ENCODE results near the gene TBC1D10A. TPM values are rescaled to one million over a fixed set of nuclear protein-coding genes. Genes with fewer than 3 reads are reported as not detected.

TBC1D10A gene
- total RNA-seq, 1 experiment from 2014 or later = 8.4 TPM

- H3K4me3 ChIP-seq (ENCODE audit: low read depth, low read length, poor library complexity, severe bottlenecking) = no peak overlapping the region
- BruUV-seq (replicated peaks) = no TSS peak
- H3K36me3 ChIP-seq (ENCODE audit: insufficient read depth, low read length, poor library complexity, severe bottlenecking) = no peaks in the 10 kb centered on the region
- TF ChIP-seq CTCF (conservative IDR thresholded peaks at IDR 0.05; ENCODE audit: low read depth, low read length) (no peak), EZH2 (IDR thresholded peaks at IDR 0.05; ENCODE audit: borderline replicate concordance, low read depth, low read length, poor library complexity, severe bottlenecking) (no peak)
- no peak overlapping the region for H3K27ac ChIP-seq (ENCODE audit: low read depth, low read length, poor library complexity, severe bottlenecking)
- ChIA-PET CTCF (interaction anchor here (0.6 kb wide), 1 partner anchor 527 kb away, joined by 3 read pairs; no protein-coding TSS in a partner anchor), POLR2A (ENCODE audit: low non-redundant PET) (no interaction called here)
- intact Hi-C loops (cut with micrococcal nuclease; ENCODE audit: unreplicated experiment) = no loop called here
- H3K27me3 ChIP-seq (replicated peaks; ENCODE audit: insufficient read depth, low read depth, low read length, poor library complexity) = no peaks in the 10 kb centered on the region
- no peak for DNase-seq (ENCODE audit: low spot score)
- no peaks in the 10 kb centered on the region for H3K9me3 ChIP-seq (ENCODE audit: low read depth, low read length, poor library complexity, severe bottlenecking)
- H3K4me1 ChIP-seq (ENCODE audit: insufficient read depth, low read length, poor library complexity, severe bottlenecking) = peaks cover 8% of the 10 kb centered on the region
Measured at GRCh38 chr22:30309951-30310741, 16.6 kb downstream of the TBC1D10A start.

- intact Hi-C loops (cut with micrococcal nuclease; ENCODE audit: unreplicated experiment) = no loop called here
- TF ChIP-seq CTCF (conservative IDR thresholded peaks at IDR 0.05; ENCODE audit: low read depth, low read length) = no peak
- no peak for TF ChIP-seq EZH2 (IDR thresholded peaks at IDR 0.05; ENCODE audit: borderline replicate concordance, low read depth, low read length, poor library complexity, severe bottlenecking)
- POLR2A ChIA-PET (ENCODE audit: low non-redundant PET) = no interaction called here
- no peaks in the 10 kb centered on the region for H3K9me3 ChIP-seq (ENCODE audit: low read depth, low read length, poor library complexity, severe bottlenecking)
- no peaks in the 10 kb centered on the region for H3K36me3 ChIP-seq (ENCODE audit: insufficient read depth, low read length, poor library complexity, severe bottlenecking)
- H3K4me1 ChIP-seq (ENCODE audit: insufficient read depth, low read length, poor library complexity, severe bottlenecking) = peaks cover 8% of the 10 kb centered on the region
- no peaks in the 10 kb centered on the region for H3K27me3 ChIP-seq (replicated peaks; ENCODE audit: insufficient read depth, low read depth, low read length, poor library complexity)
- CTCF ChIA-PET = interaction anchor here (0.6 kb wide), 1 partner anchor 277 kb away, joined by 4 read pairs; no protein-coding TSS in a partner anchor
- H3K27ac ChIP-seq (ENCODE audit: low read depth, low read length, poor library complexity, severe bottlenecking) = no peak overlapping the region
- no peak for DNase-seq (ENCODE audit: low spot score)
- BruUV-seq (replicated peaks) = no TSS peak
- no peak overlapping the region for H3K4me3 ChIP-seq (ENCODE audit: low read depth, low read length, poor library complexity, severe bottlenecking)
Measured at GRCh38 chr22:30308518-30309230, 18.1 kb downstream of the TBC1D10A start.

GRCh38 chr22:30308093-30308492 is 18.6 kb downstream of the TBC1D10A start:
- no peak overlapping the region for H3K27ac ChIP-seq (ENCODE audit: low read depth, low read length, poor library complexity, severe bottlenecking)
- no TSS peak for BruUV-seq (replicated peaks)
- H3K4me3 ChIP-seq (ENCODE audit: low read depth, low read length, poor library complexity, severe bottlenecking) = no peak overlapping the region
- ChIA-PET CTCF (no interaction called here), POLR2A (ENCODE audit: low non-redundant PET) (no interaction called here)
- no peaks in the 10 kb centered on the region for H3K36me3 ChIP-seq (ENCODE audit: insufficient read depth, low read length, poor library complexity, severe bottlenecking)
- no peak for TF ChIP-seq EZH2 (IDR thresholded peaks at IDR 0.05; ENCODE audit: borderline replicate concordance, low read depth, low read length, poor library complexity, severe bottlenecking)
- no peak for TF ChIP-seq CTCF (conservative IDR thresholded peaks at IDR 0.05; ENCODE audit: low read depth, low read length)
- H3K4me1 ChIP-seq (ENCODE audit: insufficient read depth, low read length, poor library complexity, severe bottlenecking) = peaks cover 8% of the 10 kb centered on the region
- H3K9me3 ChIP-seq (ENCODE audit: low read depth, low read length, poor library complexity, severe bottlenecking) = no peaks in the 10 kb centered on the region
- intact Hi-C loops (cut with micrococcal nuclease; ENCODE audit: unreplicated experiment) = no loop called here
- no peaks in the 10 kb centered on the region for H3K27me3 ChIP-seq (replicated peaks; ENCODE audit: insufficient read depth, low read depth, low read length, poor library complexity)
- no peak for DNase-seq (ENCODE audit: low spot score)
